SJSA1 (cell line): ENCODE measurements around the gene AHCYL2. TPM values are rescaled to one million over a fixed set of nuclear protein-coding genes. Genes with fewer than 3 reads are reported as not detected.
A peak's percentile ranks its signal among the peaks of the same experiment; 100 is the strongest.

Experiments used
- DNase-seq, 2 experiments: peaks; one replicate each; pipeline ENCODE4 v3.0.0-alpha.2; 2015 to 2020; ENCODE audit warnings: low spot score in 2 of 2, low read depth in 1 of 2
- H3K27ac ChIP-seq: fragments of 250-450 bp; sonication (Bioruptor Pico); 2 replicates; pipeline ENCODE4 v1.5.1; 2020; ENCODE audit warnings: mild to moderate bottlenecking, moderate library complexity
- H3K27me3 ChIP-seq: fragments of 250-450 bp; sonication (Bioruptor Pico); replicated peaks from 2 replicates; pipeline ENCODE4 v1.5.1; 2020; ENCODE audit warnings: mild to moderate bottlenecking, moderate library complexity
- H3K36me3 ChIP-seq: fragments of 250-450 bp; sonication (Bioruptor Pico); 2 replicates; pipeline ENCODE4 v1.5.1; 2020; ENCODE audit warnings: mild to moderate bottlenecking
- H3K4me1 ChIP-seq: fragments of 250-450 bp; sonication (Bioruptor Pico); replicated peaks from 2 replicates; pipeline ENCODE4 v1.6.1; 2021; ENCODE audit warnings: mild to moderate bottlenecking
- H3K4me3 ChIP-seq: fragments of 250-450 bp; sonication (Bioruptor Pico); 2 replicates; pipeline ENCODE4 v1.5.1; 2020; ENCODE audit warnings: mild to moderate bottlenecking
- H3K9me3 ChIP-seq: fragments of 250-450 bp; sonication (Bioruptor Pico); replicated peaks from 2 replicates; pipeline ENCODE4 v1.5.1; 2020; ENCODE audit warnings: mild to moderate bottlenecking
- total RNA-seq: library from RNA; depleted of rRNA; stranded (reverse); fragments of >200 nt; shearing (Covaris generic); gene quantifications from 2 replicates; pipeline ENCODE4 v1.2.3, GENCODE V29; 2014; rRNA removed

Gene AHCYL2
- total RNA-seq: 6.6 and 10.3 TPM in 2 replicates

DNA sequence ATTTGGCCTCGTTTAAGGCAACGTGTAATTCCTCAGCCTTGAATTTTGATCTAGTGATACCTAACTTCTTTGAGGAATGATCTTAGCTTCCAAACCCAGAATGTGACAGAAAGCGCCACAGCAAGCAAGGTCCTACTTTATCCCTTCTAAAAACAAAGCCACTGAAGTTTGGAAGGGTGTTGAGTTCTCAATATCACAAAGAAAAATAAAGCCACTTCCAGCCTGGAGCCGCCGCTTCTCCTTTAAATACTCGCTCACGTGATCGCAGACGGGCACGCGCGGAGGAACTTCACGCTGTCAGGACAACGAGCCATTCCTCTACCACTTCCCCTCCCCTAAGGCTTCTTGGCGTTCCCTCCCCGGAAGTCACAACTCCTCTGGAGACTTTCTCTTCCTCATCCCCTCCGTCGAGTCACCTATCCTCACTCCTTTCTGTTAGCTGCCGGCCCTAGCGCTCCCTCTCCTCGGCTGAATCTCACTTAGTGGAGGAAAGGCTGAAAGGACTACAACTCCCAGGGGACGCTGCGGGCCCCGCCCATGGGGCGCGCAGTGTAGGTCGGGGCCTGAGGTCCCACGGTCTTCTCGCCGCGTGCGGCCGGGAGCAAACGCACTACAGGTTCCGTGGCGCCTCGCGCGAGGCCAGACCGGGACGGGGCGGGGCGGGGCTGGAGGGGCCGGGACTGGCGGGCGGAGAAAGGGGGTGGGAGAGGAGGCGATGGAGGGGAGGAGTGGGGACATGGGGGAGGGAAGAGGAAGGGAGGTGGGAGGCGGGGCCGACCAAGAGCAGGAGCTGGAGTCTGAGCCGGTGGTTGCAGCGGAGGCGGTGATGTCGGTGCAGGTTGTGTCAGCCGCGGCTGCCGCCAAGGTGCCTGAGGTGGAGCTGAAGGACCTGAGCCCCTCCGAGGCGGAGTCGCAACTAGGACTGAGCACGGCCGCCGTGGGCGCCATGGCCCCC, at the start of gene AHCYL2:
Gene AHCYL2, plus strand, starts transcription at position 780 of the 955 bp plus-strand sequence.
- Histone ChIP-seq H3K9me3 (no peaks in the 10 kb centered on the region), H3K27ac (peak within 1 kb of the TSS; percentile 58), H3K4me3 (peak within 1 kb of the TSS; percentile 87), H3K4me1 (peaks cover 17% of the 10 kb centered on the region), H3K27me3 (no peaks in the 10 kb centered on the region), H3K36me3 (0 out of 2 replicates have a peak, but pooled peaks cover 4% of the 10 kb centered on the region)
- DNase-seq: peak; percentile 97 to 98

DNA sequence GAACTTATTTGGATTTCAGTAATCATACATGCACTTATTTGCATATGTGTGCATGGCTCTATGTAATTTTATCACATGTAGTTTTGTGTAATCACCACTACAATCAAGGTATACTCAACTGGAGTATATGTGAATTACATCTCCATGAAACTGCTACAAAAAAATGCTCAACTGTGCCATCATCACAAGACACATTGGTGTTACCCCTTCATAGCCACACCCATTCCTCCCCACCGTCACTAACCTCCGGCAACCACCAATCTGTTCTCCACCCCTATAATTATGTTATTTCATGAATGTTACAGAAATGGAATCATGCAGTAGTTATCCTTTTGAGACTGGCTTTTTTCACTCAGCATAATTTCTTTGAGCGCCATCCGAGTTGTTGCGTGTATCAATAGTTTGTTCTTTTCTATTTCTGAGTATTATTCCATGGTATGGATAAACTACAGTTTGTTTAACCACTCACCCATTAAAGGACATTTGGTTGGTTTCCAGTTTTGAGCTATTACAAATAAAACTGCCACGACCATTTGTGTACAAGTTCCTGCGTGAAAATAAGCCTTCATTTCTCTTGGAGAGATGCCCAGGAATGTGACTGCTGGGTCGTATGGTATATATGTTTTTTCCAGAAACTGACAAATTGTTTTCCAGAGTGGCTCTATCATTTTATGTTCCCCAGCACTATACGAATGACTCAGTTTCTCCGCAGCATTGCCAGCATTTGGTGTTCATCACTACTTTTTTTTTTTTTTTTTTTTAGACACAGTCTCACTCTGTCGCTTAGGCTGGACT, 47.7 kb upstream of the AHCYL2 start:
- no peak overlapping the region for H3K4me3 ChIP-seq
- no peak overlapping the region for H3K27ac ChIP-seq
- H3K9me3 ChIP-seq: no peaks in the 10 kb centered on the region
- DNase-seq: no peak
- no peaks in the 10 kb centered on the region for H3K4me1 ChIP-seq
- peaks cover 6% of the 10 kb centered on the region; the same call in 1 of the 2 replicates for H3K27me3 ChIP-seq
- H3K36me3 ChIP-seq: no peaks in the 10 kb centered on the region

DNA sequence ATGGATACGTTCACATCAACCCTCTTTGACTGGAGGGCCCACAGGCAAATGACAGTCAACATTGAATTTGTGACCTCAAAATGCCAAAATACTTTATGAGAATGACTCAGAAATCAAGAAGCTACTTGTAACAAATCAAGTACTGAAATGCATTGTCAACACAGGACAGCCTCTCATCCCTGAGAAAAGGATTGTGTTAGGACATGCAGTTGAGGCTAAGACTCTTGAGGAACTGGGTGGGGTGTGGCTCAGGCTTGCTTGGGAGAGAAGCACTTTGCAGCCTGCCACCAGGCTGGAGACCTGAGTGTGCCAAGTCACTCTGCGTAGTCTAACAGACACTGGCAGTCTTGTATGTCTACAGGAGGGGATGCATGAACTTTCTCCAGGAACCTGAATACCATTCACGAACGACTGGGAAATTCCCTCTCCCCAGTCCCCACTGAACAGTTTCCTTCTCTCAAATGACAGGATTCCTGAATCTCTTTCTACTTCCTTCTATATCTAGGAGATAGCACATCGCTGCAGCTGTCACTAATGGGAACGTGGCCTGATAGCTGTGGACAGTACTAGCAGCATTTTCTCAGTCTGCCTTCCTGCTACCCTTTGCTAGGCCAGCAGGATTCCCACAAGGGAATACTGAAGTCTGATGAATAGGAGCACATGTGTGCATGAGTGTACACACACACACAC, 39.7 kb upstream of the AHCYL2 start:
- H3K4me3 ChIP-seq: no peak overlapping the region
- DNase-seq: no peak

DNA sequence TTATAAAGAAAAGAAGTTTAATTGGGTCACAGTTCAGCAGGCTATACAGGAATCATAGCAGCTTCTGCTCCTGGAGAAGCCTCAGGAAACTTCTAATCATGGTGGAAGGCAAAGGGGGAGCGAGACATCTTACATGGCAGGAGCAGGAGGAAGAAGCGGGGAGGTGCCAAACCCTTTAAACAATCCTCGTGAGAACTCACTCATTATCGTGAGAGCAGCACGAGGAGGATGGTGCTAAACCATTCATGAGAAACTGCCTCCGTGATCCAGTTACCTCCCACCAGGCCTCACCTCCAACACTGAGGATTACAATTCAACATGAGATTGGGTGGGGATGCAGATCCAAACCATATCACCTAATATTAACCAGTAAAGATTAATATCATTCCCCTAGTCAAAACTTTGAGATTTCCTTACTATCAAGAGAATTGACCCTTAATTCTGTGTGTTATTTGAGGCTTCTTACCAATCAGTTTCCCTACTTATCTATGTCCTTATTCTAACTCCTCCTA, 38.0 kb upstream of the AHCYL2 start:
- H3K27me3 ChIP-seq: peaks cover 3% of the 10 kb centered on the region; the same call in 1 of the 2 replicates
- no peak overlapping the region for H3K27ac ChIP-seq
- no peak overlapping the region for H3K4me3 ChIP-seq
- peaks cover 6% of the 10 kb centered on the region; the same call in 1 of the 2 replicates for H3K9me3 ChIP-seq
- H3K4me1 ChIP-seq: peaks cover 11% of the 10 kb centered on the region
- DNase-seq: no peak
- H3K36me3 ChIP-seq: peaks cover 4% of the 10 kb centered on the region; the same call in 1 of the 2 replicates

More for the DNA sequence above, 39.7 kb upstream of the AHCYL2 start:
- Histone ChIP-seq H3K27ac (no peak overlapping the region), H3K27me3 (peaks cover 9% of the 10 kb centered on the region), H3K36me3 (0 out of 2 replicates have a peak, but pooled peaks cover 4% of the 10 kb centered on the region), H3K4me1 (peaks cover 11% of the 10 kb centered on the region), H3K9me3 (peaks cover 6% of the 10 kb centered on the region; the same call in 1 of the 2 replicates)

DNA sequence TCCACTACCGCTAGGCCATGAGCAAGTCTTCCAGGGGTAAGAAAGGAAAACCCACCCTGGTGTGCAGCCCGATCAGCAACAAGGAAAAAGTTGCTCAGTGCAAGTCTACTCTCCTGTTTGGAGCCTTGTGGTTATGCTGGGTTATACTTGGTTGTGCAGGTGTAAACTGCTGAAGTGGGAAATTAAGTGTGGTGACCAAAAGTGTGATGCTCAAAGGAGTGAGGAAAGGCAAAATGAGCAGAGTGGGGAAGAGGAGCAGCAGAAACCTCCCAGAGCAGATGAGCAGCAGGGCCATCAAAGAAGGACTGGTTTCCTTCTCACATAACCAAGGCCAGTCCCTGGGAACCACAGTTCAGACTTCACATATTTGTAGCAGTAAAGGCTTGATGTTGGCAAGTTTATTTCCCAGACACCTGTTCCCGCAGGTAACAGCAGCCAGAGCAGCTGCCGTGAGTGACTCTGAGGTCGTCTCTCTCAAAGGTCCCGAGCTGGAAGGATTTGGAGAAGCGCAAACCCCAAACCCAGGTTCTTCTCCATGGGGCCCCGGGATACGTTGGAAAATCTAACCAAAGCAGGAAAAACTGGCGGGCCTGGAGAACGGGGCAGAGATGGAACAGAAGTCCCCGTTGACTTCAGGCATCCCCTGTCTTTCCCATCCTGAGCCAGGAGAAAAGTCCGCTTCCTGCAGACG, 37.0 kb upstream of the AHCYL2 start:
- H3K27ac ChIP-seq: no peak overlapping the region
- peaks cover 4% of the 10 kb centered on the region; the same call in 1 of the 2 replicates for H3K36me3 ChIP-seq
- H3K9me3 ChIP-seq: peaks cover 6% of the 10 kb centered on the region; the same call in 1 of the 2 replicates

DNA sequence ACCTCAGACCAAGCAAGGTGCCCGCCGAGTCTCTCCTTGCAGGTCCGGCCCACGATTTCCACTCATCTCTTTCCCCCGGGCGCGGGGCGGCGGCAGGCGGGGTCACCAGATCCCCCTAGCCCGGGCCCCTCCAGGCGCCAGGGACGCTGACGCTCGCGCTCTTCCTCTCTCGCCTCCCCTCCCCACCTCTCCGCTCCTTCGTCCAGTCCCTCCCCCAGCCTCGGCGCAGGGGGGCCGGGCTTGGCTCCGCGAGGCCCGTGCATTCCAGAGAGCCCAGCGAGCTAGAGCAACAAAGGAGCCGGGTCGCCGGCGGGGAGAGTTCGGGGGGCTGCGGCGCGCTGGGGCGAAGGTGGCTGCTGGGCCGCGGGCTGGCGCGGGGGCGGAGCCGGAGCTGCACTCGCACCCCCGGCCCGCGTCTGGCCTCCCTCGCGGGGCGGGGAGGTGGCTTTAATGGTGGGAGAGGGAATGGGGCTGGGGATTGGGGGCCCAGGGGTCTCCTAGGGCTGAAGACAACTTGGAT, 36.4 kb upstream of the AHCYL2 start, which contains the start of gene SMO:
Gene SMO, plus strand, starts transcription at position 262 of the 520 bp plus-strand sequence. CDS start 519 bp downstream, outside the sequence.
- peaks cover 11% of the 10 kb centered on the region for H3K4me1 ChIP-seq
- H3K27ac ChIP-seq: no peak within 1 kb of the TSS
- H3K36me3 ChIP-seq: peaks cover 4% of the 10 kb centered on the region; the same call in 1 of the 2 replicates
- peaks cover 6% of the 10 kb centered on the region; the same call in 1 of the 2 replicates for H3K9me3 ChIP-seq
- DNase-seq: peak; percentile 31 to 55
- peaks cover 3% of the 10 kb centered on the region; the same call in 1 of the 2 replicates for H3K27me3 ChIP-seq
- peak within 1 kb of the TSS; percentile 78 for H3K4me3 ChIP-seq

More for the DNA sequence above, 37.0 kb upstream of the AHCYL2 start:
- DNase-seq: no peak
- H3K4me3 ChIP-seq: peak overlapping the region; percentile 78
- H3K4me1 ChIP-seq: peaks cover 11% of the 10 kb centered on the region
- peaks cover 3% of the 10 kb centered on the region; the same call in 1 of the 2 replicates for H3K27me3 ChIP-seq

DNA sequence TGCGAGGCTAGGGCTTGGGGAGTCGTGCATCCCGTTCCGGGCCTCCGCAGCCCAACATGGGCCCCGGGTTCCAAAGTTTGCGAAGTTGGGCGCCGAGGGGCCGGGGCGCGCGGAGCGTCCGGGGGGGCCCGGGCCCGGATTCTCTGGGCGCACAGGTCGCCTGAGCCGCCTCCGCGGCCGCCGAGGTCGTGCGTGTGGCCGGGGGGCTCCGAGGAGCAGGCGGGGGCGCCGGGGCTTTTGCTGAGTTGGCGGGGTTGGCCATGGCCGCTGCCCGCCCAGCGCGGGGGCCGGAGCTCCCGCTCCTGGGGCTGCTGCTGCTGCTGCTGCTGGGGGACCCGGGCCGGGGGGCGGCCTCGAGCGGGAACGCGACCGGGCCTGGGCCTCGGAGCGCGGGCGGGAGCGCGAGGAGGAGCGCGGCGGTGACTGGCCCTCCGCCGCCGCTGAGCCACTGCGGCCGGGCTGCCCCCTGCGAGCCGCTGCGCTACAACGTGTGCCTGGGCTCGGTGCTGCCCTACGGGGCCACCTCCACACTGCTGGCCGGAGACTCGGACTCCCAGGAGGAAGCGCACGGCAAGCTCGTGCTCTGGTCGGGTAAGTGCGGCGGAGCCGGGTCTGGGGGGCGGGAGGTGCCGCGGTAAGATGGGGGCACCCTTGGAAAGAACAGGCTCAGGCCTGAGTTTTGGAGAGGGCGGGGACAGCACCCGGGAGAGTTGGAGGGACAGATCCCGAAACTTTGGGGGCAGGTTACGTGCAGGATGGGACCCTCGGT, 35.8 kb upstream of the AHCYL2 start:
- Histone ChIP-seq H3K36me3 (peaks cover 4% of the 10 kb centered on the region; the same call in 1 of the 2 replicates), H3K27me3 (peaks cover 3% of the 10 kb centered on the region; the same call in 1 of the 2 replicates), H3K27ac (no peak overlapping the region), H3K4me3 (peak overlapping the region; percentile 78), H3K9me3 (peaks cover 6% of the 10 kb centered on the region; the same call in 1 of the 2 replicates), H3K4me1 (peaks cover 11% of the 10 kb centered on the region)
- DNase-seq: no peak

DNA sequence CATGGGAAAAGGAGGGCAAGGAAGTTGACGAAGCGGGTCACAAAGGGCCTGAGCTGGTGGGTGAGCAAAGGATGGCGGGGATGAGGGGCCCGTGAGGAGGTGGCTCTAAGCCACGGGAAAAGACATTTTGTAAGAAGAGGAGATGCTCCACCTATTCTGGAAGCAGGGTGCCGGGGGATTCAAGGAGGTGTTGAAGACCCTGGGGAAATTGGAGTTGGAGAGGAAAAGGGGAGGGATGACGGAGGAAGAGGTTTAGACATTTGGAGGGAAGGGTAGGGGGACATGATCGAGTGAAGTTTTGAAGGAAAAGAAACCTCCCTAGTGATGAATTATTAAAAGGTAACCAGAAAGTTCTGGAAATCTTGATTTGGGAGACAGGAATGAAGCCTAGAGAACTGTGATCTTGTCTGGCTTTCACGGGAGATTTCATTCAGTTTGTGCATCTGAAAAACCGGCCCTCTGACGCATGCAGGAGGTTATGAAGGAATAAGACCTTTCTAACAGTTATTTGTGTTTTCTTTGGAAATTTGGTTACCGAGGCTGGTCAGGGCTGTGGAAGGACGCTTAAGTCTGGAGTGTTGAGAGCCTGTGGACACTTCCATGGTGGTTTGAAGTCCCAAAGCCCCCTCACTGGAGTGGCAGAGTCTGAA, 35.0 kb upstream of the AHCYL2 start:
- Histone ChIP-seq H3K9me3 (peaks cover 6% of the 10 kb centered on the region; the same call in 1 of the 2 replicates), H3K27me3 (peaks cover 3% of the 10 kb centered on the region; the same call in 1 of the 2 replicates), H3K4me1 (peaks cover 11% of the 10 kb centered on the region), H3K36me3 (peaks cover 4% of the 10 kb centered on the region; the same call in 1 of the 2 replicates), H3K4me3 (peak overlapping the region; percentile 78), H3K27ac (no peak overlapping the region)
- DNase-seq: no peak

DNA sequence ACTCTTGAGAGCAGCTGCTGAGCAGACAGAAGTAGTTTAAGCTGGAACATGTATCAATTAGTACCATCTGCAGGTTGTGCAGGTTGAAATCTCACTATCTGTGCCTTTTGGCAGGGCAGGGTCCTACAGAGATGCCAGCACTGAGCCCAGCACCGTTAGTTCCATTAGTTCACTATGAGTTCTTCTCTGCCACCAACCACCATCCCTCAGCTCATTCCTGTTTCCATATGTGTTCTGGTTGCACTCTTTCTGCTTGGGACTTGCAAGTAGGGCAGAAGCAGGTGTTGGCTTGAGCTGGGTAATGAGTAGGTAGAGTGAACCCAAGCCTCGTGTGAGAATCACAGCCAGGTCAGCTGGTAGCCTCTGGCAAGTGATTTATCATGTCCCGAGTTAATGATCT, 33.6 kb upstream of the AHCYL2 start:
- no peak for DNase-seq
- H3K9me3 ChIP-seq: peaks cover 6% of the 10 kb centered on the region; the same call in 1 of the 2 replicates
- H3K27me3 ChIP-seq: peaks cover 3% of the 10 kb centered on the region; the same call in 1 of the 2 replicates
- no peak overlapping the region for H3K4me3 ChIP-seq
- peaks cover 11% of the 10 kb centered on the region for H3K4me1 ChIP-seq
- H3K36me3 ChIP-seq: peaks cover 4% of the 10 kb centered on the region; the same call in 1 of the 2 replicates
- H3K27ac ChIP-seq: no peak overlapping the region

DNA sequence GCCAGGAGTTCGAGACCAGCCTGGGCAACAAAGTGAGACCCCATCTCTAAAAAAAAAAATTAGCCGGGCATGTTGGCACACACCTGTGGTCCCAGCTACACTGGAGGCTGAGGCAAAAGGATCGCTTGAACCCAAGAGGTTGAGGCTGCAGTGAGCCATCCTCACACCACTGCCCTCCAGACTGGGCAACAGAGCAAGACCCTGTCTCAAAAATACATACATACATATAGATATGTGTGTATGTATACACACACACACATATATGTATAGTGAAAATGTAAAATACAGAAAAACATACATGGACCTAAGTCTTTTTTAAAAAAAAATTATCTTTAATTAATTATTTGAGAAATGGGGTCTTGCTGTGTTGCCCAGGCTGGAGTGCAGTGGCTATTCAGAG, 30.9 kb upstream of the AHCYL2 start:
- no peak overlapping the region for H3K4me3 ChIP-seq
- H3K27ac ChIP-seq: no peak overlapping the region
- peaks cover 5% of the 10 kb centered on the region; the same call in 1 of the 2 replicates for H3K9me3 ChIP-seq
- DNase-seq: no peak
- peaks cover 4% of the 10 kb centered on the region; the same call in 1 of the 2 replicates for H3K36me3 ChIP-seq
- H3K27me3 ChIP-seq: no peaks in the 10 kb centered on the region; the same call in 1 of the 2 replicates
- peaks cover 9% of the 10 kb centered on the region for H3K4me1 ChIP-seq

DNA sequence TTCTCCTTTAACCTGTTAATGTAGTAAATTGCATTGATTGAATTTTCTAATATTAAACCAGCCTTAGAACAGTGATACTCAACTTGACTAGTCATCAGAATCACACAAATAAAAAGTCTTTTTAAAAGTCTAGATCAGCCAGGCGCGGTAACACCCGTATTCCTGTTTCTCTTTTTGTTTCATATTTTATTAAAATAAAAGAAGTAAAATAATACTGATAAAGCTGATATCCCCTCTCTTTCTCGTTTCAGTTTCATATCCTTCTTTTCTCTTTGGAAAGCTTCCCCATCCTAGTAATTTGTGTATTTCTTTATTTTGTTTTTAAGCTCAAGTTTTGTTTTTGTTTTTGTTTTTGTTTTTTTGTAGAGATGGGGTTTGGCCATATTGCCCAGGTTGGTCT, 27.1 kb upstream of the AHCYL2 start:
- Histone ChIP-seq H3K27me3 (no peaks in the 10 kb centered on the region), H3K4me1 (no peaks in the 10 kb centered on the region), H3K9me3 (no peaks in the 10 kb centered on the region), H3K4me3 (no peak overlapping the region), H3K27ac (no peak overlapping the region), H3K36me3 (no peaks in the 10 kb centered on the region)
- DNase-seq: no peak
